Transverse colon (tissue), 4 donors: ENCODE data around the gene CSKMT.

Source experiments
- CTCF ChIP-seq, 5 experiments: fragments of 200-600 bp in 3 of 5; fragments of 450-650 bp in 2 of 5; sonication (generic) in 3 of 5; IDR thresholded peaks; 1 replicate in 2 of 5; 2 replicates in 3 of 5; pipeline ENCODE4 v1.5.1; 2016 to 2017; ENCODE audit warnings: antibody characterized with exemption in 5 of 5, inconsistent platforms in 3 of 5, mild to moderate bottlenecking in 2 of 5, moderate library complexity in 1 of 5
- POLR2A ChIP-seq: fragments of 450-650 bp; IDR thresholded peaks from one replicate; pipeline ENCODE4 v1.6.1; 2016; ENCODE audit warnings: antibody characterized with exemption, mild to moderate bottlenecking, moderate library complexity
- POLR2AphosphoS5 ChIP-seq, 3 donors: sonication (generic); formaldehyde crosslinking; IDR thresholded peaks; one replicate each; pipeline ENCODE4 v1.6.1; 2016; ENCODE audit warnings: antibody characterized with exemption in 3 of 3

- TF ChIP-seq CTCF (IDR thresholded peaks at IDR 0.05): no peak
- no peak for TF ChIP-seq POLR2AphosphoS5 (IDR thresholded peaks at IDR 0.05)
- TF ChIP-seq POLR2A: no peak
Observed at GRCh38 chr11:62702246-62702645, 37.1 kb downstream of the CSKMT start.
